ENCODE data around the gene MAG.

GRCh38 chr19:35317464-35318043 is 25.6 kb downstream of the MAG start:
- TF ChIP-seq CTCF (IDR thresholded peaks at IDR 0.05) (no peak), POLR2A (IDR thresholded peaks at IDR 0.05) (no peak)
